Mucosa of descending colon (tissue), 3 donors: ENCODE data around the gene NPW. TPM values are rescaled to one million over a fixed set of nuclear protein-coding genes. Genes with fewer than 3 reads are reported as not detected.

ENCODE experiments used
- ATAC-seq: fragments of 200-7000 bp; cut with Tn5 transposase; one replicate; pipeline ENCODE4 v1.9.1; 2020; ENCODE audit warnings: mild to moderate bottlenecking, moderate library complexity
- DNase-seq, 3 donors: peaks; one replicate each; pipeline ENCODE4 v3.0.0-alpha.2; 2020
- H3K36me3 ChIP-seq: fragments of 200-600 bp; one replicate; pipeline ENCODE4 v1.8.0; 2021; ENCODE audit warnings: low read depth, mild to moderate bottlenecking
- H3K4me1 ChIP-seq: fragments of 200-600 bp; one replicate; pipeline ENCODE4 v1.8.0; 2021; ENCODE audit warnings: low read depth, mild to moderate bottlenecking
- H3K4me3 ChIP-seq: fragments of 200-600 bp; one replicate; pipeline ENCODE4 v1.8.0; 2021; ENCODE audit warnings: mild to moderate bottlenecking
- H3K9me3 ChIP-seq: fragments of 200-600 bp; one replicate; pipeline ENCODE4 v1.8.0; 2021; ENCODE audit warnings: mild to moderate bottlenecking
- intact Hi-C, 2 donors: fragments of 100-400 bp; cut with DNase I in 1 of 2; cut with micrococcal nuclease in 1 of 2; formaldehyde crosslinking; loops; one replicate each; pipeline versions ENCODE4 v1.11.0 to v1.11.1; 2022; cut with DNase I, micrococcal nuclease
- total RNA-seq, 3 donors: library from RNA; stranded (reverse); fragmentation: NEBNext Ultra II Directional in 2 of 3; extraction: Animal tissue kit (Norgen Biotek cat#: 25700) in 2 of 3; gene quantifications; one replicate each; pipeline versions ENCODE4 v1.2.1 to v1.2.4, GENCODE V29; 2021 to 2023
- TF ChIP-seq, protein P1 (sequence below): fragments of 200-600 bp; IDR thresholded peaks from one replicate; pipeline ENCODE4 v1.8.0; 2022; ENCODE audit warnings: antibody characterized with exemption, mild to moderate bottlenecking
- donor health status: DM: no; HTN: no; CAD: no; lungs with moderate emphysema.
- donor health status: DM: no; HTN: no; CAD: no.
- donor health status: DM: no; HTN: yes; CAD: no.

Gene NPW
- total RNA-seq, 3 donors from 2014 or later: 0.32 to 2.1 (median 0.60) TPM

DNA sequence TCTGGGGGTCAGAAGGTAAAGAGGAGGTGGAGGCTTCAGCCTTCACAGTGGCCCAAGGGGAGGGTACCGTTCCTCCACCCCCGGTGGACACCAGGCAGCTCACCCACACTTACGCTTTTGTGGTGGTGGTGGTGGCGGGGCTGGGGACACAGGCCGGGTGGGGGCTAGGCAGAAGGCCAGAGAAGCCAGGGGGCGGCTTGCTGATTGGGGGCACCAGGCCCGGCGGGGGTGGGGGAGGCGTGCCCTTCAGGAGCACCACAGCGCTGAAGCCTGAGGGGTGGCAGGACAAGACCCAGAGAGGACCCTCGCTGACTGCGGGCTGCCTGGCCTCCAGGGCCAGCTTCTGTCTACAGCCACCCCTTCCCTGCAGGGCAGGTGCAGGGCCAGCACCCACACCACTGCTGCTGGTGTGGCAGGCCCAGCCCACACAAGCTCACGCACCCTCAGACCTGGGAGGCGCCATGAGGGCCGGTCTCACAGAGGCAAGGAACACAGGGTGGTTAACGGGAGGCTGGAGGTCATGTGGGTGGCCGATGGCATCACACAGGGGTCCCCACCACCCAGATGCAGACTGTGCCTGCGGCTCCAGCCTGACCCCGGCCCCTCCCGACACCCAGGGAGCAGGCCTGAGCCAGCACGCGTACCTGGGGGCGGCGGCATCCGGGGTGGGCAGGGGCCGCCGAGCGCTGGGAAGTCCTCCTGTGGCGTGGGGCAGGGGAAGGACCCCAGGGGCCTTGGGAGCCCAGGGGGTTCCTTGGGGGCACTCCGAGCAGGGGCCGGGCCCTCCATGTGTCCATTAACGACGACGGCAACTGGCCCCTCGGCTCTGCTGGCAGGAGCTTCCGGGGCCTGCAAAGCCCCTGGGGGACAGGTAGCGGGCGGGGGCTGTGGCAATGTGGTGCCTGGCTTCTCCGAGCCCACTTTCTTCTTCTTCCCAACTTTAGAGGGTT is 20.5 kb upstream of the NPW start:
- Histone ChIP-seq H3K4me3 (no peak overlapping the region), H3K4me1 (peaks cover 11% of the 10 kb centered on the region), H3K9me3 (no peaks in the 10 kb centered on the region), H3K36me3 (peaks cover 17% of the 10 kb centered on the region)
- TF ChIP-seq, protein P1, sequence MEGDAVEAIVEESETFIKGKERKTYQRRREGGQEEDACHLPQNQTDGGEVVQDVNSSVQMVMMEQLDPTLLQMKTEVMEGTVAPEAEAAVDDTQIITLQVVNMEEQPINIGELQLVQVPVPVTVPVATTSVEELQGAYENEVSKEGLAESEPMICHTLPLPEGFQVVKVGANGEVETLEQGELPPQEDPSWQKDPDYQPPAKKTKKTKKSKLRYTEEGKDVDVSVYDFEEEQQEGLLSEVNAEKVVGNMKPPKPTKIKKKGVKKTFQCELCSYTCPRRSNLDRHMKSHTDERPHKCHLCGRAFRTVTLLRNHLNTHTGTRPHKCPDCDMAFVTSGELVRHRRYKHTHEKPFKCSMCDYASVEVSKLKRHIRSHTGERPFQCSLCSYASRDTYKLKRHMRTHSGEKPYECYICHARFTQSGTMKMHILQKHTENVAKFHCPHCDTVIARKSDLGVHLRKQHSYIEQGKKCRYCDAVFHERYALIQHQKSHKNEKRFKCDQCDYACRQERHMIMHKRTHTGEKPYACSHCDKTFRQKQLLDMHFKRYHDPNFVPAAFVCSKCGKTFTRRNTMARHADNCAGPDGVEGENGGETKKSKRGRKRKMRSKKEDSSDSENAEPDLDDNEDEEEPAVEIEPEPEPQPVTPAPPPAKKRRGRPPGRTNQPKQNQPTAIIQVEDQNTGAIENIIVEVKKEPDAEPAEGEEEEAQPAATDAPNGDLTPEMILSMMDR: no peak
- intact Hi-C loops: no loop called here
- ATAC-seq (no peak), DNase-seq (no peak)

DNA sequence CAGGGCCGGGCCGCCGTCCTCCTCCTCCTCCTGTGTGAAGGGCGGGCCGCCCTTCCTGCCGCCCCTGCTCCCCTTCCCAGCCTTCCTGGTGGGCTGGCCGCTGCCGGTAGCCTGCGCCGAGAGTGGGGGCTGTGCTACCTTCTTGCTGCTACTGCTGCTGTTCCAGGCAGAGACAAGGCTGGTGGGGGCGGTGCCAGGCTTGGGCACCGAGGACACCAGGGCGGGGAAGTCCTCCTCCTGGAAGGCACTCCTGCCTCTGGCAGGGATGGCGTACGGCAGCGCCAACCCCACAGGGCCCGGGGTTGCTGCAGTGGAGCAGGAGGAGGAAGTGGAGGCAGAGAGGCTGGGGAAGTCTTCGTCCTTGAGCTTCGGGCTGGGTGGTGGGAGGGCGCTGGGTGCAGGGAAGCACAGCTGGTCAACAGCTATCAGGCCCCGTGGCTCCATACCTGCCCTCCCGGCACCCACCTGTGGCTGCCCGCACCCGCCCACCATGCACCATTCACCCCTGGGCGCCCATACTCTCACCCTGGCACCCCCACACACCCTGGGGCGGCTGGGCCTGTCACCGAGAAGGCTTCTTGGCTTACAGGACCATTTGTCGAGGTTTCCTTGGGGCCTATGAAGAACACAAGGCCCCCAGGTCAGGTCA is 19.6 kb upstream of the NPW start:
- H3K36me3 ChIP-seq: peaks cover 17% of the 10 kb centered on the region
- no peak for ATAC-seq
- H3K4me3 ChIP-seq: no peak overlapping the region
- H3K4me1 ChIP-seq: peaks cover 17% of the 10 kb centered on the region
- intact Hi-C loops: no loop called here
- H3K9me3 ChIP-seq: no peaks in the 10 kb centered on the region
- TF ChIP-seq, protein P1: no peak
- no peak for DNase-seq

DNA sequence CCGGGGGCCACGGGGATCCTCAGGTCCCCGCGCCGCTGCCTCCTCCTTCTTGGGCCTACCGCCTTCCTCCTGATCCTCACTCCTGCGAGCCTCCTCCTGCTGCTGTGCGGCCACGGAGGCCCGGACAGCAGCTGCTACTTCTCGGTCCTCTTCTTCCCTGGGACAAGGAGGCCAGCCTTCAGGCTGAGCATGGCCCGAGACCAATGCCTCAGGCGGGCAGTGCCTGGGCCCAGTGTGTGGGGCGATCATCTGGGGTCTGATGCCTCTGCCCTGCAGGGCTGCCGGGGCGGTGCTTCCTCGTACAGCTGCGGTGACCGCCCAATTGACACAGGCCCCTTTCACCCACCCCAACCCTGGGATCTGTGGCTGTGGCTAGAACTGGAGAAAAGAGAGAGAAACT is 18.6 kb upstream of the NPW start:
- peaks cover 19% of the 10 kb centered on the region for H3K4me1 ChIP-seq
- TF ChIP-seq, protein P1: no peak
- H3K4me3 ChIP-seq: no peak overlapping the region
- intact Hi-C loops: no loop called here
- no peaks in the 10 kb centered on the region for H3K9me3 ChIP-seq
- no peak for DNase-seq
- H3K36me3 ChIP-seq: peaks cover 17% of the 10 kb centered on the region
- no peak for ATAC-seq

DNA sequence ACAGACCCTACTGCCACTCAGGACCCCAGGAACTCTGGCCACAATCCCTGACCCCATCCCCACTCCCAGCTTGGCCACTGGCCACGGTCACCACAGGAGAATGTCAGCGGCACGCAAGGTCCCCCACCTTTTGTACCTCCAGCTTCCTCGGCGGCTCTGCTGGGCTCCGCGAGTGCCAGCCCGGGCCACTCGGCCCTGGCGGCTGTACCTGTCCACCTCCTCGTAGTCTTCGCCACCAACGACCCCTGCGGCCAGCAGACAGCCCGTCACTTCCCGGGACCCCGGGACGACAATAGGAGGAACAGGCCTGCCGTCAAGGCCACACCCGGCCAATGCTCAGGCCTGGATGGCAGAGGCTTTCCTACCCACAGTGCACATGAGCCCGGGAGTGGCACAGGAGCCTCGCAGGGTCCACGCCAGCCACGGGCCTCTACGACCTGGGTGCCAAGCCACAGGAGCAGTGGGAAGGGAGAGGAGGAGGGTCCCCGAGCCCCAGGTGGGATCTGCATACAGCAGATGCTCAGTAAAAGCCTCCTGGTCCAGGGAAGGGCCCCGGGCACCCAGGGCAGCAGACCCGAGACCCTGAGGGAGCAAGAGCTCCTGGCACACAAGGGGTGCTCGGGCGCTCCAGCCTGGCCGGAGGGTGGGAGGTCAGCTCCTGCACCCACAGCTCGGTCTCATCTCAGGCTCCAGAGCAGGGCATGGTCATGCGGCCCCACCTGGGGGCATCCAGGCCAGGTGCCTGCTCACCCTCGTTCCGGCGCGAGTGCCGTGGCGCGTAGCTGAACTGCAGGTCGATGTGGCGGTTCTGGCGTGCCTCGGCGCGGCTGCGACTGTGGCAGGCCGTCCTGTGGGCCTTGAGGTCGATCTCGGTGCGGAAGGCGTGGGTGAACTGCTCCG is 17.9 kb upstream of the NPW start:
- TF ChIP-seq, protein P1: no peak
- ATAC-seq (no peak), DNase-seq (no peak)
- peaks cover 18% of the 10 kb centered on the region for H3K4me1 ChIP-seq
- intact Hi-C loops: no loop called here
- H3K36me3 ChIP-seq: peaks cover 17% of the 10 kb centered on the region
- H3K9me3 ChIP-seq: no peaks in the 10 kb centered on the region
- no peak overlapping the region for H3K4me3 ChIP-seq
